ENCODE results near the gene CALCB.

DNA sequence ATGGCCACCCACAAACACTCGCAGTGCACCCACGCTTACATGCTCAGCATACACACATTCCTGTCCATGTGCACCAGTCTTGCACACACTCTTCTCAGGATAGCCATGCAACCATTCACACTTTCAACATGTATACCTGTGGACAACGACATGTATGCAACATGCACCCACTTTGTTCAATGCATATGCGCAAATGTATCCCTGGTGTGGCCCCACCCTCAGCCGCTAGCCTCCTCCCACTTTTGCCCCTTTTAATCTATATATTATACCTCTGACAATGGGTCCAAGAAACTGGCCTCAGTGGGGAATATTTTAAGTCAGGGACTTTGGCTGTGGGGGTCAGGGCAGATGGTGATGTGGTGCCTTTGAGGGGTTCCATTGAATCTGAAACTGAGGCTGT, 42.3 kb downstream of the CALCB start:
- TF ChIP-seq, protein P1, sequence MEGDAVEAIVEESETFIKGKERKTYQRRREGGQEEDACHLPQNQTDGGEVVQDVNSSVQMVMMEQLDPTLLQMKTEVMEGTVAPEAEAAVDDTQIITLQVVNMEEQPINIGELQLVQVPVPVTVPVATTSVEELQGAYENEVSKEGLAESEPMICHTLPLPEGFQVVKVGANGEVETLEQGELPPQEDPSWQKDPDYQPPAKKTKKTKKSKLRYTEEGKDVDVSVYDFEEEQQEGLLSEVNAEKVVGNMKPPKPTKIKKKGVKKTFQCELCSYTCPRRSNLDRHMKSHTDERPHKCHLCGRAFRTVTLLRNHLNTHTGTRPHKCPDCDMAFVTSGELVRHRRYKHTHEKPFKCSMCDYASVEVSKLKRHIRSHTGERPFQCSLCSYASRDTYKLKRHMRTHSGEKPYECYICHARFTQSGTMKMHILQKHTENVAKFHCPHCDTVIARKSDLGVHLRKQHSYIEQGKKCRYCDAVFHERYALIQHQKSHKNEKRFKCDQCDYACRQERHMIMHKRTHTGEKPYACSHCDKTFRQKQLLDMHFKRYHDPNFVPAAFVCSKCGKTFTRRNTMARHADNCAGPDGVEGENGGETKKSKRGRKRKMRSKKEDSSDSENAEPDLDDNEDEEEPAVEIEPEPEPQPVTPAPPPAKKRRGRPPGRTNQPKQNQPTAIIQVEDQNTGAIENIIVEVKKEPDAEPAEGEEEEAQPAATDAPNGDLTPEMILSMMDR (IDR thresholded peaks at IDR 0.05; ENCODE audit: low read depth, low read length, poor library complexity, severe bottlenecking): no peak
- TF ChIP-seq EZH2phosphoT487 (IDR thresholded peaks at IDR 0.05; ENCODE audit: borderline replicate concordance, low read length): no peak

Measured in DOHH2 (cell line).